ENCODE data around the gene FAM83G.

DNA sequence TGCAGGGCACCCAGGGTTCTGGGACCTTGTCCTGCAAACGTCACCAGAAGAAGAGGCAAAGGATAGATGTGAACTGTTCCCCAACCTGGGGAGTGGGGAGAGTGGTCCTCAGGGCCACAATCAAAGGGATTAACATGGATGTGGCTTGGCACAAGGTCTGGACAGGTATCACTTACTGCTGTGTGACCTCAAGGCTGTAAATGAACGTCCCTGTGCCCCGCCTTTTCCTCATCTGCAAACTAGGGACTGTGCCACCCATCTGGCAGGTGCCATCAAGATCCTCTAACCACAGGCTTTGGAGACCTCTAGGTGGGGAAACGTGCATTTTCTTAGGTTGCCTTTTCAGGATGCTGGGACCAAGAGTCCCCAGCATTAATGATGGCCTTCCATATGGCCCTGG, 27.5 kb downstream of the FAM83G start:
- TF ChIP-seq, protein P1, sequence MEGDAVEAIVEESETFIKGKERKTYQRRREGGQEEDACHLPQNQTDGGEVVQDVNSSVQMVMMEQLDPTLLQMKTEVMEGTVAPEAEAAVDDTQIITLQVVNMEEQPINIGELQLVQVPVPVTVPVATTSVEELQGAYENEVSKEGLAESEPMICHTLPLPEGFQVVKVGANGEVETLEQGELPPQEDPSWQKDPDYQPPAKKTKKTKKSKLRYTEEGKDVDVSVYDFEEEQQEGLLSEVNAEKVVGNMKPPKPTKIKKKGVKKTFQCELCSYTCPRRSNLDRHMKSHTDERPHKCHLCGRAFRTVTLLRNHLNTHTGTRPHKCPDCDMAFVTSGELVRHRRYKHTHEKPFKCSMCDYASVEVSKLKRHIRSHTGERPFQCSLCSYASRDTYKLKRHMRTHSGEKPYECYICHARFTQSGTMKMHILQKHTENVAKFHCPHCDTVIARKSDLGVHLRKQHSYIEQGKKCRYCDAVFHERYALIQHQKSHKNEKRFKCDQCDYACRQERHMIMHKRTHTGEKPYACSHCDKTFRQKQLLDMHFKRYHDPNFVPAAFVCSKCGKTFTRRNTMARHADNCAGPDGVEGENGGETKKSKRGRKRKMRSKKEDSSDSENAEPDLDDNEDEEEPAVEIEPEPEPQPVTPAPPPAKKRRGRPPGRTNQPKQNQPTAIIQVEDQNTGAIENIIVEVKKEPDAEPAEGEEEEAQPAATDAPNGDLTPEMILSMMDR (conservative IDR thresholded peaks at IDR 0.05; ENCODE audit: low read depth in 2 of 2) = no peak
- TF ChIP-seq POLR2AphosphoS5 (IDR thresholded peaks at IDR 0.05; ENCODE audit: low read depth) = no peak
- no peak for TF ChIP-seq ZNF114 (CRISPR knock-in tag; IDR thresholded peaks at IDR 0.05)
- no peak for TF ChIP-seq CREB1 (CRISPR knock-in tag; IDR thresholded peaks at IDR 0.05; ENCODE audit: low read depth)
- TF ChIP-seq, protein P2, sequence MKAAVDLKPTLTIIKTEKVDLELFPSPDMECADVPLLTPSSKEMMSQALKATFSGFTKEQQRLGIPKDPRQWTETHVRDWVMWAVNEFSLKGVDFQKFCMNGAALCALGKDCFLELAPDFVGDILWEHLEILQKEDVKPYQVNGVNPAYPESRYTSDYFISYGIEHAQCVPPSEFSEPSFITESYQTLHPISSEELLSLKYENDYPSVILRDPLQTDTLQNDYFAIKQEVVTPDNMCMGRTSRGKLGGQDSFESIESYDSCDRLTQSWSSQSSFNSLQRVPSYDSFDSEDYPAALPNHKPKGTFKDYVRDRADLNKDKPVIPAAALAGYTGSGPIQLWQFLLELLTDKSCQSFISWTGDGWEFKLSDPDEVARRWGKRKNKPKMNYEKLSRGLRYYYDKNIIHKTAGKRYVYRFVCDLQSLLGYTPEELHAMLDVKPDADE (IDR thresholded peaks at IDR 0.05) = no peak
- TF ChIP-seq, protein P3, sequence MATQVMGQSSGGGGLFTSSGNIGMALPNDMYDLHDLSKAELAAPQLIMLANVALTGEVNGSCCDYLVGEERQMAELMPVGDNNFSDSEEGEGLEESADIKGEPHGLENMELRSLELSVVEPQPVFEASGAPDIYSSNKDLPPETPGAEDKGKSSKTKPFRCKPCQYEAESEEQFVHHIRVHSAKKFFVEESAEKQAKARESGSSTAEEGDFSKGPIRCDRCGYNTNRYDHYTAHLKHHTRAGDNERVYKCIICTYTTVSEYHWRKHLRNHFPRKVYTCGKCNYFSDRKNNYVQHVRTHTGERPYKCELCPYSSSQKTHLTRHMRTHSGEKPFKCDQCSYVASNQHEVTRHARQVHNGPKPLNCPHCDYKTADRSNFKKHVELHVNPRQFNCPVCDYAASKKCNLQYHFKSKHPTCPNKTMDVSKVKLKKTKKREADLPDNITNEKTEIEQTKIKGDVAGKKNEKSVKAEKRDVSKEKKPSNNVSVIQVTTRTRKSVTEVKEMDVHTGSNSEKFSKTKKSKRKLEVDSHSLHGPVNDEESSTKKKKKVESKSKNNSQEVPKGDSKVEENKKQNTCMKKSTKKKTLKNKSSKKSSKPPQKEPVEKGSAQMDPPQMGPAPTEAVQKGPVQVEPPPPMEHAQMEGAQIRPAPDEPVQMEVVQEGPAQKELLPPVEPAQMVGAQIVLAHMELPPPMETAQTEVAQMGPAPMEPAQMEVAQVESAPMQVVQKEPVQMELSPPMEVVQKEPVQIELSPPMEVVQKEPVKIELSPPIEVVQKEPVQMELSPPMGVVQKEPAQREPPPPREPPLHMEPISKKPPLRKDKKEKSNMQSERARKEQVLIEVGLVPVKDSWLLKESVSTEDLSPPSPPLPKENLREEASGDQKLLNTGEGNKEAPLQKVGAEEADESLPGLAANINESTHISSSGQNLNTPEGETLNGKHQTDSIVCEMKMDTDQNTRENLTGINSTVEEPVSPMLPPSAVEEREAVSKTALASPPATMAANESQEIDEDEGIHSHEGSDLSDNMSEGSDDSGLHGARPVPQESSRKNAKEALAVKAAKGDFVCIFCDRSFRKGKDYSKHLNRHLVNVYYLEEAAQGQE (IDR thresholded peaks at IDR 0.05; ENCODE audit: unreplicated experiment) = no peak
- no peak for TF ChIP-seq EZH2 (IDR thresholded peaks at IDR 0.05; ENCODE audit: low read depth, unreplicated experiment)
- TF ChIP-seq STAT1 (IDR thresholded peaks at IDR 0.05; ENCODE audit: unreplicated experiment) = no peak
- no peak for TF ChIP-seq EZH2phosphoT487 (IDR thresholded peaks at IDR 0.05; ENCODE audit: unreplicated experiment)
- TF ChIP-seq, protein P4, sequence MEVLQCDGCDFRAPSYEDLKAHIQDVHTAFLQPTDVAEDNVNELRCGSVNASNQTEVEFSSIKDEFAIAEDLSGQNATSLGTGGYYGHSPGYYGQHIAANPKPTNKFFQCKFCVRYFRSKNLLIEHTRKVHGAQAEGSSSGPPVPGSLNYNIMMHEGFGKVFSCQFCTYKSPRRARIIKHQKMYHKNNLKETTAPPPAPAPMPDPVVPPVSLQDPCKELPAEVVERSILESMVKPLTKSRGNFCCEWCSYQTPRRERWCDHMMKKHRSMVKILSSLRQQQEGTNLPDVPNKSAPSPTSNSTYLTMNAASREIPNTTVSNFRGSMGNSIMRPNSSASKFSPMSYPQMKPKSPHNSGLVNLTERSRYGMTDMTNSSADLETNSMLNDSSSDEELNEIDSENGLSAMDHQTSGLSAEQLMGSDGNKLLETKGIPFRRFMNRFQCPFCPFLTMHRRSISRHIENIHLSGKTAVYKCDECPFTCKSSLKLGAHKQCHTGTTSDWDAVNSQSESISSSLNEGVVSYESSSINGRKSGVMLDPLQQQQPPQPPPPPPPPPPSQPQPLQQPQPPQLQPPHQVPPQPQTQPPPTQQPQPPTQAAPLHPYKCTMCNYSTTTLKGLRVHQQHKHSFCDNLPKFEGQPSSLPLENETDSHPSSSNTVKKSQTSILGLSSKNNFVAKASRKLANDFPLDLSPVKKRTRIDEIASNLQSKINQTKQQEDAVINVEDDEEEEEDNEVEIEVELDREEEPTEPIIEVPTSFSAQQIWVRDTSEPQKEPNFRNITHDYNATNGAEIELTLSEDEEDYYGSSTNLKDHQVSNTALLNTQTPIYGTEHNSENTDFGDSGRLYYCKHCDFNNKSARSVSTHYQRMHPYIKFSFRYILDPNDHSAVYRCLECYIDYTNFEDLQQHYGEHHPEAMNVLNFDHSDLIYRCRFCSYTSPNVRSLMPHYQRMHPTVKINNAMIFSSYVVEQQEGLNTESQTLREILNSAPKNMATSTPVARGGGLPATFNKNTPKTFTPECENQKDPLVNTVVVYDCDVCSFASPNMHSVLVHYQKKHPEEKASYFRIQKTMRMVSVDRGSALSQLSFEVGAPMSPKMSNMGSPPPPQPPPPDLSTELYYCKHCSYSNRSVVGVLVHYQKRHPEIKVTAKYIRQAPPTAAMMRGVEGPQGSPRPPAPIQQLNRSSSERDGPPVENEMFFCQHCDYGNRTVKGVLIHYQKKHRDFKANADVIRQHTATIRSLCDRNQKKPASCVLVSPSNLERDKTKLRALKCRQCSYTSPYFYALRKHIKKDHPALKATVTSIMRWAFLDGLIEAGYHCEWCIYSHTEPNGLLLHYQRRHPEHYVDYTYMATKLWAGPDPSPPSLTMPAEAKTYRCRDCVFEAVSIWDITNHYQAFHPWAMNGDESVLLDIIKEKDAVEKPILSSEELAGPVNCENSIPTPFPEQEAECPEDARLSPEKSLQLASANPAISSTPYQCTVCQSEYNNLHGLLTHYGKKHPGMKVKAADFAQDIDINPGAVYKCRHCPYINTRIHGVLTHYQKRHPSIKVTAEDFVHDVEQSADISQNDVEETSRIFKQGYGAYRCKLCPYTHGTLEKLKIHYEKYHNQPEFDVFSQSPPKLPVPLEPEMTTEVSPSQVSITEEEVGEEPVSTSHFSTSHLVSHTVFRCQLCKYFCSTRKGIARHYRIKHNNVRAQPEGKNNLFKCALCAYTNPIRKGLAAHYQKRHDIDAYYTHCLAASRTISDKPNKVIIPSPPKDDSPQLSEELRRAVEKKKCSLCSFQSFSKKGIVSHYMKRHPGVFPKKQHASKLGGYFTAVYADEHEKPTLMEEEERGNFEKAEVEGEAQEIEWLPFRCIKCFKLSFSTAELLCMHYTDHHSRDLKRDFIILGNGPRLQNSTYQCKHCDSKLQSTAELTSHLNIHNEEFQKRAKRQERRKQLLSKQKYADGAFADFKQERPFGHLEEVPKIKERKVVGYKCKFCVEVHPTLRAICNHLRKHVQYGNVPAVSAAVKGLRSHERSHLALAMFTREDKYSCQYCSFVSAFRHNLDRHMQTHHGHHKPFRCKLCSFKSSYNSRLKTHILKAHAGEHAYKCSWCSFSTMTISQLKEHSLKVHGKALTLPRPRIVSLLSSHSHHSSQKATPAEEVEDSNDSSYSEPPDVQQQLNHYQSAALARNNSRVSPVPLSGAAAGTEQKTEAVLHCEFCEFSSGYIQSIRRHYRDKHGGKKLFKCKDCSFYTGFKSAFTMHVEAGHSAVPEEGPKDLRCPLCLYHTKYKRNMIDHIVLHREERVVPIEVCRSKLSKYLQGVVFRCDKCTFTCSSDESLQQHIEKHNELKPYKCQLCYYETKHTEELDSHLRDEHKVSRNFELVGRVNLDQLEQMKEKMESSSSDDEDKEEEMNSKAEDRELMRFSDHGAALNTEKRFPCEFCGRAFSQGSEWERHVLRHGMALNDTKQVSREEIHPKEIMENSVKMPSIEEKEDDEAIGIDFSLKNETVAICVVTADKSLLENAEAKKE (CRISPR knock-in tag; IDR thresholded peaks at IDR 0.05) = no peak
